Measurements from ENCODE around the gene DNMT1.

- TF ChIP-seq POLR2AphosphoS5 (IDR thresholded peaks at IDR 0.05; ENCODE audit: low read depth, low read length), result no peak
- no peak for TF ChIP-seq REST (IDR thresholded peaks at IDR 0.05; ENCODE audit: insufficient read depth in 1 of 2, low read depth in 2 of 2, low read length in 2 of 2)
- TF ChIP-seq SIN3A (IDR thresholded peaks at IDR 0.05; ENCODE audit: borderline replicate concordance, insufficient read depth, low read length), result no peak
- no peak for TF ChIP-seq TAF1 (IDR thresholded peaks at IDR 0.05; ENCODE audit: borderline replicate concordance, insufficient read depth, low read length)
Observed at GRCh38 chr19:10143681-10144080, 51.1 kb downstream of the DNMT1 start.

Data from PFSK-1 (cell line).